NB4 (cell line): ENCODE measurements around the gene OR7C2.

ENCODE experiments used
- DNase-seq: peaks from one replicate; pipeline ENCODE4 v3.0.0; 2010; ENCODE audit warnings: low read depth
- H3K4me3 ChIP-seq: one replicate; pipeline ENCODE4 v1.5.1; 2011; ENCODE audit warnings: mild to moderate bottlenecking, low read depth, low read length, moderate library complexity
- MYC ChIP-seq: IDR thresholded peaks from 2 replicates; pipeline ENCODE4 v1.6.1; 2011; ENCODE audit warnings: low read depth, low read length
- POLR2A ChIP-seq: IDR thresholded peaks from 2 replicates; pipeline ENCODE4 v1.6.1; 2011; ENCODE audit warnings: mild to moderate bottlenecking; ENCODE audit not compliant: insufficient read length; ENCODE audit errors: extremely low read depth
- TF ChIP-seq, protein P1 (sequence below): IDR thresholded peaks from 2 replicates; pipeline ENCODE4 v1.6.1; 2011; ENCODE audit warnings: low read depth, low read length
- TF ChIP-seq, protein P2 (sequence below): IDR thresholded peaks from one replicate; pipeline ENCODE4 v1.5.1; 2012; ENCODE audit warnings: low read depth, low read length

The OR7C2 gene

DNA sequence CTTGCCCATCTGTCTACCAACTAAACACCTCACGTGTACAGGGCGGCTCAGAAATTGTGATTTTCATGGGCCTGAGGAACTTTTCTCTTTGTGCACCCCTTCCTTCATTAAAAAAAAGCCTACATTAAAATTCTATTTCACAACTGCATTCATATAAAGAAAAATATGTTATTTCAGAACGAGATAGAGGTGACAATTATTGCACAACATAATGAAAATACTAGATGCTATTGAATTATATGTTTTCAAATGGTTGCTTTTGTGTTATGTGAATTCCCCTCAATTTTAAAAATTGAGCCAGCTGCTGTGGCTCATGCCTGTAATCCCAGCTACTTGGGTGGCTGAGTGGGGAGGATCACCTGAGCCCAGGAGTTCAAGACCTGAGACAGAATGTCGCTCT, 33.2 kb downstream of the OR7C2 start:
- no peak overlapping the region for H3K4me3 ChIP-seq
- TF ChIP-seq, protein P1, sequence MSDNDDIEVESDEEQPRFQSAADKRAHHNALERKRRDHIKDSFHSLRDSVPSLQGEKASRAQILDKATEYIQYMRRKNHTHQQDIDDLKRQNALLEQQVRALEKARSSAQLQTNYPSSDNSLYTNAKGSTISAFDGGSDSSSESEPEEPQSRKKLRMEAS = no peak

DNA sequence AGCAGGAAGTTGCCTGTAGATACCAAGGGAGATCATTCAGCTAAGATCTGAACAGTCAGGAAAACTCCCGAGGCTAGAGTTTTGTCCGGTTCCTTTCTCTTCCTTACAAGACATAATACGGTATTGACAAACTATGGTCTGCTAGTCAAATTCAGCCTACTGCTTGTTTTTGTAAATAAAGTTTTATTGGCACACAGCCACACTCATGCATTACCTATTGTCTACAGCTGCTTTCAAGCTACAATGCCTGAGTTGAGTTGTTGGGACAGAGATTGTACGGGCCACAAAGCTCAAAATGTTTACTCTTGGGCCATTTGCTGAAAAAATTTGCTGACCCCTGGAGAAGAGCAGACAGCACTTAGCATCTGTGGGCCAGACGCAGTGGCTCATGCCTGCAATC, 35.8 kb downstream of the OR7C2 start:
- peak; percentile 42 for DNase-seq
- no peak overlapping the region for H3K4me3 ChIP-seq
- TF ChIP-seq, protein P1 = no peak
- TF ChIP-seq MYC (no peak), POLR2A (no peak)
- TF ChIP-seq, protein P2, sequence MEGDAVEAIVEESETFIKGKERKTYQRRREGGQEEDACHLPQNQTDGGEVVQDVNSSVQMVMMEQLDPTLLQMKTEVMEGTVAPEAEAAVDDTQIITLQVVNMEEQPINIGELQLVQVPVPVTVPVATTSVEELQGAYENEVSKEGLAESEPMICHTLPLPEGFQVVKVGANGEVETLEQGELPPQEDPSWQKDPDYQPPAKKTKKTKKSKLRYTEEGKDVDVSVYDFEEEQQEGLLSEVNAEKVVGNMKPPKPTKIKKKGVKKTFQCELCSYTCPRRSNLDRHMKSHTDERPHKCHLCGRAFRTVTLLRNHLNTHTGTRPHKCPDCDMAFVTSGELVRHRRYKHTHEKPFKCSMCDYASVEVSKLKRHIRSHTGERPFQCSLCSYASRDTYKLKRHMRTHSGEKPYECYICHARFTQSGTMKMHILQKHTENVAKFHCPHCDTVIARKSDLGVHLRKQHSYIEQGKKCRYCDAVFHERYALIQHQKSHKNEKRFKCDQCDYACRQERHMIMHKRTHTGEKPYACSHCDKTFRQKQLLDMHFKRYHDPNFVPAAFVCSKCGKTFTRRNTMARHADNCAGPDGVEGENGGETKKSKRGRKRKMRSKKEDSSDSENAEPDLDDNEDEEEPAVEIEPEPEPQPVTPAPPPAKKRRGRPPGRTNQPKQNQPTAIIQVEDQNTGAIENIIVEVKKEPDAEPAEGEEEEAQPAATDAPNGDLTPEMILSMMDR = no peak

More for the DNA sequence above, 33.2 kb downstream of the OR7C2 start:
- DNase-seq = peak; percentile 4

DNA sequence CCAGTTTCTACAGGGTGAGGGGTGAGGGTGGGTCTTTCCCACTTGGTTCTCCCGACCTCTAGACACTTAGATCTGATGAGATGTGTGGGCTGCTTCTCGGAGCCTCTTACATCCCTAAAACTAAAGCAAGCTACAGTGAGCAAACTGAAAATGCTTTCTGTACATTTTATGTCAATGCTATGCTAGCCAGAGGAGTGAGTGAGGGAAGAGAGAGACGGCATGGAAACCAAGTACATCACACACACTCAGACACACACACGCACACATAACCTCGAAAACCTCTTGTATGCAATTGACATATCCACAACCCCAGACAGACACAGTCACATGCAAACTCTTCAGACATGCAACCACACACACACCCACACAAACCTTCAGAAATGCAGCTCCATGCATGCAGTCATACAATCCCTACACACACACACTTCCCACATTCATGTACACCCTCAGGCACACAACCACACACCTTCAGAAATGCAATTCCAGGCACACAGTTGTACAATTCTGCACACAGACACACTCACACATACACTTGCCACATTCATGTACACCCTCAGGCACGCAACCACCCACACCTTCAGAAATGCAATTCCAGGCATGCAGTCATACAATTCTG, 37.0 kb downstream of the OR7C2 start:
- TF ChIP-seq POLR2A = no peak
- TF ChIP-seq, protein P2 = no peak
- TF ChIP-seq, protein P1 = no peak
- TF ChIP-seq MYC = no peak
- DNase-seq = peak; percentile 63
- no peak overlapping the region for H3K4me3 ChIP-seq

DNA sequence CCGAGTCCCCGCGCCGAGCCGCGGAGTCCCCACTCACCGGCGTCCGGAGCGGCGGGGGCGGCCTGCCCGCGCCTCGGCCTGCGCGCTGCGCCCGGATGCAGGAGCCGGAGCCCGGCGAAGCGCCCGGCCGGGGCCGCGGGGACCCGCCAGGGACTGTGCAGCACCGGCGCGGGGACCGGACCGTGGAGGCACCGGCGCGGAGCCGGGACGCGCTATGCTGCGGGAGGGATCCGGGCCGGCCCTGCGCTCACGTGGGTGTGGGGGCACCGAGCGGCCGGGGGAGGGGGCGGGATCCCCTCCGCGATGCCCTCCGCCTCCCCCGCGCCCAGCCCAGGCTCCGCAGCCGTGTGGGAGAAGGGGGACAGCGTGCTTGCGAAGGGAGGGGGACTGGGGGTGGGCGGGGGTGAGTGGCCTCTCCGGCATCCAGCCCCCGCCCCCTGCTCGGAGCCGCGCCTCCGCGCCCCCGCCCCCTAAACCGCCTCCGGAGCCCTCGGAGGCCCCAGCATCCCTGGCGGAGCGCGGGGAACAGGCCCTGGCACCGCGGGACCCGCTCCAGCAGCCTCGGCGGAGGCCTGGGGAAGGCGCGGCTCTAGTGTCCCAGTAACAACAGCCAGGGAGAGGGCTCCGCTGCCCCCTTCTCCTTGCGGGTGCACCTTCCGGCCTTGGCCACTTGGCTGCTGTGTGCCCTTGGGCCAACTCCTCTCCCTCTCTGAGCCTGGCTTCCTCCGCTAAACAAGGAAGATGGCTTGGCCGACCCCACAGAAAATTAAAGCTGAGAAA, 38.4 kb downstream of the OR7C2 start, which contains the start of gene SLC1A6:
Gene SLC1A6 (minus strand): TSS at position 389 of the 780 bp plus-strand sequence. CDS start 6,954 bp downstream, outside the sequence.
- peak; percentile 76 for DNase-seq
- TF ChIP-seq, protein P1 = no peak
- TF ChIP-seq MYC (no peak), POLR2A (no peak)
- TF ChIP-seq, protein P2 = no peak
- H3K4me3 ChIP-seq = peak within 1 kb of the TSS; percentile 16

DNA sequence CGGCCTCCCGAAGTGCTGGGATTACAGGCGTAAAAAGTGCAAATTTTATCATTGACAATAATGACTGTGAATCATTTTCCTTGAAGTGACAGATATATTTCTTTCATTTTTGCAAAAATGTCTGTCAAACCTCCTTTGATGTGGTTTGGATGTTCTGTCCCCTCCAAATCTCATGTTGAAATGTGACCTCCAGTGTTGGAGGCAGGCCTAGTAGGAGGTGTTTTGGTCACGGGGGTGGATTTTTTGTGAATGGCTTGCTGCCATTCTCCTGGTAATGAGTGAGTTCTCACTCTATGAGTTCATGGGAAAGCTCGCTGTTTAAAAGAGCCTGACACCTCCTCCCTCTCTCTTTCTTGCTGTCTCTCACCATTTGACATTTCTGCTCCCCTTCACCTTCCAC, 43.8 kb downstream of the OR7C2 start:
- H3K4me3 ChIP-seq = no peak overlapping the region
- DNase-seq = peak; percentile 42
- TF ChIP-seq POLR2A (no peak), MYC (no peak)
- TF ChIP-seq, protein P2 = no peak
- TF ChIP-seq, protein P1 = no peak
